GM23338 (cell line): ENCODE measurements around the gene TPRG1. TPM values are rescaled to one million over a fixed set of nuclear protein-coding genes. Genes with fewer than 3 reads are reported as not detected.

Source experiments
- ATAC-seq: fragments of 200-7000 bp; cut with Tn5 transposase; 3 replicates; pipeline ENCODE4 v1.9.1; 2020
- DNase-seq: peaks from one replicate; pipeline ENCODE4 v3.0.0-alpha.2; 2015; ENCODE audit warnings: low spot score
- H2AFZ ChIP-seq: fragments of 200-600 bp; sonication (generic); 2 replicates; pipeline ENCODE4 v1.8.0; 2016; ENCODE audit warnings: antibody characterized with exemption, mild to moderate bottlenecking, moderate library complexity
- H3F3A ChIP-seq: fragments of 200-600 bp; sonication (generic); replicated peaks from 2 replicates; pipeline ENCODE4 v1.8.0; 2017; ENCODE audit warnings: antibody characterized with exemption, mixed run types, low read depth
- H3K27ac ChIP-seq: fragments of 200-600 bp; sonication (generic); 2 replicates; pipeline ENCODE4 v1.6.1; 2016; ENCODE audit warnings: low read depth
- H3K27me3 ChIP-seq: fragments of 200-600 bp; sonication (generic); 2 replicates; pipeline ENCODE4 v1.8.0; 2016; ENCODE audit warnings: mild to moderate bottlenecking, mixed run types, moderate library complexity; ENCODE audit not compliant: insufficient read depth
- H3K36me3 ChIP-seq: fragments of 200-600 bp; sonication (generic); 2 replicates; pipeline ENCODE4 v1.8.0; 2016; ENCODE audit warnings: mild to moderate bottlenecking; ENCODE audit not compliant: insufficient read depth
- H3K4me1 ChIP-seq: fragments of 200-600 bp; sonication (generic); 2 replicates; pipeline ENCODE4 v1.8.0; 2016; ENCODE audit warnings: mild to moderate bottlenecking, moderate library complexity; ENCODE audit not compliant: insufficient read depth
- H3K4me2 ChIP-seq: fragments of 200-600 bp; sonication (generic); 2 replicates; pipeline ENCODE4 v1.7.1; 2017; ENCODE audit warnings: mixed run types
- H3K4me3 ChIP-seq: fragments of 200-600 bp; sonication (generic); 2 replicates; pipeline ENCODE4 v1.6.1; 2016; ENCODE audit warnings: mixed run types
- H3K79me2 ChIP-seq: fragments of 200-600 bp; sonication (generic); replicated peaks from 2 replicates; pipeline ENCODE4 v1.8.0; 2017; ENCODE audit warnings: mild to moderate bottlenecking; ENCODE audit not compliant: insufficient read depth
- H3K9me2 ChIP-seq: fragments of 200-600 bp; sonication (generic); 2 replicates; pipeline ENCODE4 v1.8.0; 2017; ENCODE audit not compliant: insufficient read depth
- H4K20me1 ChIP-seq: fragments of 200-600 bp; sonication (generic); replicated peaks from 2 replicates; pipeline ENCODE4 v1.8.0; 2017; ENCODE audit warnings: mild to moderate bottlenecking; ENCODE audit not compliant: insufficient read depth
- H3K27ac Mint-ChIP-seq: 2 replicates; pipeline ENCODE4 v1.8.0; 2020; ENCODE audit warnings: inconsistent platforms, mild to moderate bottlenecking, moderate library complexity, mixed read lengths
- H3K27me3 Mint-ChIP-seq: 3 replicates; pipeline ENCODE4 v1.8.0; 2022; ENCODE audit warnings: low read depth, mild to moderate bottlenecking, moderate library complexity, mixed read lengths, inconsistent platforms; ENCODE audit not compliant: insufficient read depth, poor library complexity
- H3K36me3 Mint-ChIP-seq: 3 replicates; pipeline ENCODE4 v1.8.0; 2021; ENCODE audit warnings: low read depth, mild to moderate bottlenecking, inconsistent platforms, moderate library complexity, mixed read lengths
- H3K4me1 Mint-ChIP-seq: 3 replicates; pipeline ENCODE4 v1.8.0; 2020; ENCODE audit warnings: mild to moderate bottlenecking, inconsistent platforms, mixed read lengths
- H3K4me3 Mint-ChIP-seq: 3 replicates; pipeline ENCODE4 v1.8.0; 2021; ENCODE audit warnings: moderate library complexity, mild to moderate bottlenecking, inconsistent platforms, mixed read lengths
- H3K9me3 Mint-ChIP-seq: 3 replicates; pipeline ENCODE4 v1.8.0; 2020; ENCODE audit warnings: moderate library complexity, mild to moderate bottlenecking, inconsistent platforms, mixed read lengths
- CREB1 ChIP-seq: fragments of 250-450 bp; sonication (Bioruptor Pico); IDR thresholded peaks from 2 replicates; pipeline ENCODE4 v1.5.0; 2020; ENCODE audit warnings: low read depth, mild to moderate bottlenecking, moderate library complexity
- EZH2 ChIP-seq: fragments of 200-600 bp; sonication (generic); IDR thresholded peaks from one replicate; pipeline ENCODE4 v1.8.0; 2017; ENCODE audit warnings: antibody characterized with exemption, mild to moderate bottlenecking, low read depth; ENCODE audit not compliant: unreplicated experiment
- EZH2phosphoT487 ChIP-seq: fragments of 200-600 bp; sonication (generic); IDR thresholded peaks from one replicate; pipeline ENCODE4 v1.8.1; 2018; ENCODE audit warnings: antibody characterized with exemption; ENCODE audit not compliant: unreplicated experiment
- JUNB ChIP-seq: IDR thresholded peaks from one replicate; pipeline ENCODE4 v1.6.1; 2016; ENCODE audit warnings: antibody characterized with exemption; ENCODE audit not compliant: unreplicated experiment
- NANOG ChIP-seq: IDR thresholded peaks from 2 replicates; pipeline ENCODE4 v1.6.1; 2016; ENCODE audit warnings: antibody characterized with exemption, borderline replicate concordance
- POLR2AphosphoS5 ChIP-seq: IDR thresholded peaks from 2 replicates; pipeline ENCODE4 v1.6.1; 2016; ENCODE audit warnings: antibody characterized with exemption, low read depth
- STAT1 ChIP-seq: IDR thresholded peaks from one replicate; pipeline ENCODE4 v1.6.1; 2016; ENCODE audit warnings: antibody characterized with exemption; ENCODE audit not compliant: unreplicated experiment
- ZNF114 ChIP-seq: fragments of 250-450 bp; sonication (Bioruptor Pico); IDR thresholded peaks from 2 replicates; pipeline ENCODE4 v1.5.0; 2020; ENCODE audit warnings: mild to moderate bottlenecking, moderate library complexity
- ZNF331 ChIP-seq: fragments of 250-450 bp; sonication (Bioruptor Pico); IDR thresholded peaks from 2 replicates; pipeline ENCODE4 v1.5.0; 2020; ENCODE audit warnings: low read depth, mild to moderate bottlenecking, moderate library complexity
- long read RNA-seq: library from polyadenylated mRNA; unstranded; transcript quantifications from one replicate; pipeline ENCODE4 v2.0.0, GENCODE V29; 2020; ENCODE audit not compliant: unreplicated experiment
- polyA plus RNA-seq: library from polyadenylated mRNA; unstranded; fragments of >200 nt; fragmentation: Nextera tagmentation; extraction: Ambion mirVana; gene quantifications from 2 replicates; pipeline ENCODE4 v1.2.1, GENCODE V29; 2016
- total RNA-seq: library from RNA; depleted of rRNA; stranded (reverse); fragments of >200 nt; shearing (Covaris generic); gene quantifications from 2 replicates; pipeline ENCODE4 v1.2.3, GENCODE V29; 2014; rRNA removed
- TF ChIP-seq, protein P1 (sequence below): fragments of 250-450 bp; sonication (Bioruptor Pico); IDR thresholded peaks from 2 replicates; pipeline ENCODE4 v1.5.0; 2020; ENCODE audit warnings: mild to moderate bottlenecking, moderate library complexity
- TF ChIP-seq, protein P2 (sequence below): IDR thresholded peaks from one replicate; pipeline ENCODE4 v1.6.1; 2018; ENCODE audit warnings: antibody characterized with exemption; ENCODE audit not compliant: unreplicated experiment

TPRG1 gene, protein sequence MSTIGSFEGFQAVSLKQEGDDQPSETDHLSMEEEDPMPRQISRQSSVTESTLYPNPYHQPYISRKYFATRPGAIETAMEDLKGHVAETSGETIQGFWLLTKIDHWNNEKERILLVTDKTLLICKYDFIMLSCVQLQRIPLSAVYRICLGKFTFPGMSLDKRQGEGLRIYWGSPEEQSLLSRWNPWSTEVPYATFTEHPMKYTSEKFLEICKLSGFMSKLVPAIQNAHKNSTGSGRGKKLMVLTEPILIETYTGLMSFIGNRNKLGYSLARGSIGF
- total RNA-seq (0.35 and 1.7 TPM in 2 replicates), polyA plus RNA-seq (0.26 and 0.74 TPM in 2 replicates)
- long read RNA-seq, partial matches to known transcripts = 0 of 1 reads
- long read RNA-seq, other reads (novel, unspliced or antisense) = 1 of 1 reads

DNA sequence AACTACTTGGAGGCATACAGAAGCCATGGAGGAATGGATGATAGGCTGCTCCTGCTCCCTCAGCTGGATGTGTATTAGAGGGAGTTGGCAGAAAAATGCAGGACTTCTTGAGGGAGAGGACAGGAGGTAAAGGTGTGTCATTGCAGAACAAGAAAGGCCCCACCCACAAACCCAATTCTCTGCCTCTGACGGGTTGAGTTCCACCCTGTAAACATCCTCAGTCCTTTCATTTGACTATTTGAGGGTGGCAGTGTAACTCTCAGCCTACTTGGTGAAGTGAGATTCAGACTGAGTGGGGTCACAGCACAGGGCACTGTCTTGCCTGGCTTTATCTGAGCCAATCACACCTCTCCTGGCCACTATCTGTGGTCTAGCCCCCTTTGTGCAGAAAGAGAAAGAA is at the start of gene TPRG1:
Gene TPRG1 (plus strand): TSS at position 265 of the 400 bp plus-strand sequence. CDS start 35,414 bp downstream, outside the sequence.
- ATAC-seq (no peak), DNase-seq (peak; percentile 1)
- H3K4me1 Mint-ChIP-seq = peaks cover 5% of the 10 kb centered on the region; the same call in 2 of the 3 replicates
- Histone ChIP-seq H4K20me1 (no peaks in the 10 kb centered on the region), H3K79me2 (no peaks in the 10 kb centered on the region), H3F3A (no peaks in the 10 kb centered on the region), H3K27ac (no peak within 1 kb of the TSS), H3K4me2 (no peak within 1 kb of the TSS), H2AFZ (no peak within 1 kb of the TSS), H3K4me3 (no peak within 1 kb of the TSS), H3K27me3 (no peaks in the 10 kb centered on the region), H3K9me2 (no peaks in the 10 kb centered on the region), H3K36me3 (no peaks in the 10 kb centered on the region), H3K4me1 (no peaks in the 10 kb centered on the region)
- TF ChIP-seq EZH2phosphoT487 (no peak), JUNB (no peak), ZNF114 (CRISPR knock-in tag) (no peak), STAT1 (no peak), EZH2 (no peak)
- H3K27me3 Mint-ChIP-seq = no peaks in the 10 kb centered on the region
- no peaks in the 10 kb centered on the region for H3K36me3 Mint-ChIP-seq
- no peak within 1 kb of the TSS for H3K4me3 Mint-ChIP-seq
- no peaks in the 10 kb centered on the region for H3K9me3 Mint-ChIP-seq
- H3K27ac Mint-ChIP-seq = no peak within 1 kb of the TSS

DNA sequence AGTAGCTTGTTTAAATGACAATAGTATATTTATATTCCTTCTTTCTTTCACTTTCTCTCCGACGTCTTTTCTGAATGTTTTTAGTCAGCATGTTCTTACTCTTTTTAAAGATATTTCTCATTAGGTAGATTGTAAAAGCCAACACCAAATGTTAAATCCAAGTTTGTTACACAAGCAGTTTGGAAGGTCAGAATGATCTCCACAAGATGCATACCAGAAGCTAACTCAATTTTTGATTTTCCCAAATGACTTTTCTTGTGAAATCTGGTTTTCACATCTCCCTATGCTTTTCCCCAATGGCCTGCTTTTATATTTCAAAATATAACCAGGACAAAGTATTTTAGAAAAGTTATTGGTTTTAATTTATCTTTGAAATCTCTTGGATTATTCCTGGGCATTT is 49.7 kb upstream of the TPRG1 start:
- no peaks in the 10 kb centered on the region for H4K20me1 ChIP-seq
- no peak for TF ChIP-seq NANOG
- TF ChIP-seq ZNF331 (CRISPR knock-in tag) = no peak
- TF ChIP-seq POLR2AphosphoS5 = no peak
- TF ChIP-seq ZNF114 (CRISPR knock-in tag) = no peak
- TF ChIP-seq STAT1 = no peak
- TF ChIP-seq, protein P1, sequence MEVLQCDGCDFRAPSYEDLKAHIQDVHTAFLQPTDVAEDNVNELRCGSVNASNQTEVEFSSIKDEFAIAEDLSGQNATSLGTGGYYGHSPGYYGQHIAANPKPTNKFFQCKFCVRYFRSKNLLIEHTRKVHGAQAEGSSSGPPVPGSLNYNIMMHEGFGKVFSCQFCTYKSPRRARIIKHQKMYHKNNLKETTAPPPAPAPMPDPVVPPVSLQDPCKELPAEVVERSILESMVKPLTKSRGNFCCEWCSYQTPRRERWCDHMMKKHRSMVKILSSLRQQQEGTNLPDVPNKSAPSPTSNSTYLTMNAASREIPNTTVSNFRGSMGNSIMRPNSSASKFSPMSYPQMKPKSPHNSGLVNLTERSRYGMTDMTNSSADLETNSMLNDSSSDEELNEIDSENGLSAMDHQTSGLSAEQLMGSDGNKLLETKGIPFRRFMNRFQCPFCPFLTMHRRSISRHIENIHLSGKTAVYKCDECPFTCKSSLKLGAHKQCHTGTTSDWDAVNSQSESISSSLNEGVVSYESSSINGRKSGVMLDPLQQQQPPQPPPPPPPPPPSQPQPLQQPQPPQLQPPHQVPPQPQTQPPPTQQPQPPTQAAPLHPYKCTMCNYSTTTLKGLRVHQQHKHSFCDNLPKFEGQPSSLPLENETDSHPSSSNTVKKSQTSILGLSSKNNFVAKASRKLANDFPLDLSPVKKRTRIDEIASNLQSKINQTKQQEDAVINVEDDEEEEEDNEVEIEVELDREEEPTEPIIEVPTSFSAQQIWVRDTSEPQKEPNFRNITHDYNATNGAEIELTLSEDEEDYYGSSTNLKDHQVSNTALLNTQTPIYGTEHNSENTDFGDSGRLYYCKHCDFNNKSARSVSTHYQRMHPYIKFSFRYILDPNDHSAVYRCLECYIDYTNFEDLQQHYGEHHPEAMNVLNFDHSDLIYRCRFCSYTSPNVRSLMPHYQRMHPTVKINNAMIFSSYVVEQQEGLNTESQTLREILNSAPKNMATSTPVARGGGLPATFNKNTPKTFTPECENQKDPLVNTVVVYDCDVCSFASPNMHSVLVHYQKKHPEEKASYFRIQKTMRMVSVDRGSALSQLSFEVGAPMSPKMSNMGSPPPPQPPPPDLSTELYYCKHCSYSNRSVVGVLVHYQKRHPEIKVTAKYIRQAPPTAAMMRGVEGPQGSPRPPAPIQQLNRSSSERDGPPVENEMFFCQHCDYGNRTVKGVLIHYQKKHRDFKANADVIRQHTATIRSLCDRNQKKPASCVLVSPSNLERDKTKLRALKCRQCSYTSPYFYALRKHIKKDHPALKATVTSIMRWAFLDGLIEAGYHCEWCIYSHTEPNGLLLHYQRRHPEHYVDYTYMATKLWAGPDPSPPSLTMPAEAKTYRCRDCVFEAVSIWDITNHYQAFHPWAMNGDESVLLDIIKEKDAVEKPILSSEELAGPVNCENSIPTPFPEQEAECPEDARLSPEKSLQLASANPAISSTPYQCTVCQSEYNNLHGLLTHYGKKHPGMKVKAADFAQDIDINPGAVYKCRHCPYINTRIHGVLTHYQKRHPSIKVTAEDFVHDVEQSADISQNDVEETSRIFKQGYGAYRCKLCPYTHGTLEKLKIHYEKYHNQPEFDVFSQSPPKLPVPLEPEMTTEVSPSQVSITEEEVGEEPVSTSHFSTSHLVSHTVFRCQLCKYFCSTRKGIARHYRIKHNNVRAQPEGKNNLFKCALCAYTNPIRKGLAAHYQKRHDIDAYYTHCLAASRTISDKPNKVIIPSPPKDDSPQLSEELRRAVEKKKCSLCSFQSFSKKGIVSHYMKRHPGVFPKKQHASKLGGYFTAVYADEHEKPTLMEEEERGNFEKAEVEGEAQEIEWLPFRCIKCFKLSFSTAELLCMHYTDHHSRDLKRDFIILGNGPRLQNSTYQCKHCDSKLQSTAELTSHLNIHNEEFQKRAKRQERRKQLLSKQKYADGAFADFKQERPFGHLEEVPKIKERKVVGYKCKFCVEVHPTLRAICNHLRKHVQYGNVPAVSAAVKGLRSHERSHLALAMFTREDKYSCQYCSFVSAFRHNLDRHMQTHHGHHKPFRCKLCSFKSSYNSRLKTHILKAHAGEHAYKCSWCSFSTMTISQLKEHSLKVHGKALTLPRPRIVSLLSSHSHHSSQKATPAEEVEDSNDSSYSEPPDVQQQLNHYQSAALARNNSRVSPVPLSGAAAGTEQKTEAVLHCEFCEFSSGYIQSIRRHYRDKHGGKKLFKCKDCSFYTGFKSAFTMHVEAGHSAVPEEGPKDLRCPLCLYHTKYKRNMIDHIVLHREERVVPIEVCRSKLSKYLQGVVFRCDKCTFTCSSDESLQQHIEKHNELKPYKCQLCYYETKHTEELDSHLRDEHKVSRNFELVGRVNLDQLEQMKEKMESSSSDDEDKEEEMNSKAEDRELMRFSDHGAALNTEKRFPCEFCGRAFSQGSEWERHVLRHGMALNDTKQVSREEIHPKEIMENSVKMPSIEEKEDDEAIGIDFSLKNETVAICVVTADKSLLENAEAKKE = no peak
- TF ChIP-seq, protein P2, sequence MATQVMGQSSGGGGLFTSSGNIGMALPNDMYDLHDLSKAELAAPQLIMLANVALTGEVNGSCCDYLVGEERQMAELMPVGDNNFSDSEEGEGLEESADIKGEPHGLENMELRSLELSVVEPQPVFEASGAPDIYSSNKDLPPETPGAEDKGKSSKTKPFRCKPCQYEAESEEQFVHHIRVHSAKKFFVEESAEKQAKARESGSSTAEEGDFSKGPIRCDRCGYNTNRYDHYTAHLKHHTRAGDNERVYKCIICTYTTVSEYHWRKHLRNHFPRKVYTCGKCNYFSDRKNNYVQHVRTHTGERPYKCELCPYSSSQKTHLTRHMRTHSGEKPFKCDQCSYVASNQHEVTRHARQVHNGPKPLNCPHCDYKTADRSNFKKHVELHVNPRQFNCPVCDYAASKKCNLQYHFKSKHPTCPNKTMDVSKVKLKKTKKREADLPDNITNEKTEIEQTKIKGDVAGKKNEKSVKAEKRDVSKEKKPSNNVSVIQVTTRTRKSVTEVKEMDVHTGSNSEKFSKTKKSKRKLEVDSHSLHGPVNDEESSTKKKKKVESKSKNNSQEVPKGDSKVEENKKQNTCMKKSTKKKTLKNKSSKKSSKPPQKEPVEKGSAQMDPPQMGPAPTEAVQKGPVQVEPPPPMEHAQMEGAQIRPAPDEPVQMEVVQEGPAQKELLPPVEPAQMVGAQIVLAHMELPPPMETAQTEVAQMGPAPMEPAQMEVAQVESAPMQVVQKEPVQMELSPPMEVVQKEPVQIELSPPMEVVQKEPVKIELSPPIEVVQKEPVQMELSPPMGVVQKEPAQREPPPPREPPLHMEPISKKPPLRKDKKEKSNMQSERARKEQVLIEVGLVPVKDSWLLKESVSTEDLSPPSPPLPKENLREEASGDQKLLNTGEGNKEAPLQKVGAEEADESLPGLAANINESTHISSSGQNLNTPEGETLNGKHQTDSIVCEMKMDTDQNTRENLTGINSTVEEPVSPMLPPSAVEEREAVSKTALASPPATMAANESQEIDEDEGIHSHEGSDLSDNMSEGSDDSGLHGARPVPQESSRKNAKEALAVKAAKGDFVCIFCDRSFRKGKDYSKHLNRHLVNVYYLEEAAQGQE = no peak
- TF ChIP-seq CREB1 (CRISPR knock-in tag) = no peak

More for the DNA sequence above, 49.7 kb upstream of the TPRG1 start:
- Histone ChIP-seq H3K27ac (no peak overlapping the region), H2AFZ (no peak overlapping the region), H3K4me2 (no peak overlapping the region), H3K27me3 (no peaks in the 10 kb centered on the region), H3K4me1 (no peaks in the 10 kb centered on the region; the same call in 1 of the 2 replicates), H3K9me2 (no peaks in the 10 kb centered on the region), H3F3A (no peaks in the 10 kb centered on the region), H3K4me3 (no peak overlapping the region), H3K36me3 (no peaks in the 10 kb centered on the region), H3K79me2 (no peaks in the 10 kb centered on the region)
- H3K4me3 Mint-ChIP-seq = no peak overlapping the region
- DNase-seq = no peak
- H3K36me3 Mint-ChIP-seq = no peaks in the 10 kb centered on the region; the same call in 2 of the 3 replicates
- no peak for ATAC-seq
- no peak overlapping the region; the same call in 1 of the 2 replicates for H3K27ac Mint-ChIP-seq
- peaks cover 11% of the 10 kb centered on the region for H3K9me3 Mint-ChIP-seq
- H3K4me1 Mint-ChIP-seq = peaks cover 2% of the 10 kb centered on the region; the same call in 2 of the 3 replicates
- H3K27me3 Mint-ChIP-seq = peaks cover 2% of the 10 kb centered on the region
